ENCODE results near the gene CAPN12.
"Not testable (repeated sequence)": the region's sequence is repeated elsewhere in the genome, so short reads cannot be mapped to it uniquely, and the experiment has no call there.

The CAPN12 gene, protein sequence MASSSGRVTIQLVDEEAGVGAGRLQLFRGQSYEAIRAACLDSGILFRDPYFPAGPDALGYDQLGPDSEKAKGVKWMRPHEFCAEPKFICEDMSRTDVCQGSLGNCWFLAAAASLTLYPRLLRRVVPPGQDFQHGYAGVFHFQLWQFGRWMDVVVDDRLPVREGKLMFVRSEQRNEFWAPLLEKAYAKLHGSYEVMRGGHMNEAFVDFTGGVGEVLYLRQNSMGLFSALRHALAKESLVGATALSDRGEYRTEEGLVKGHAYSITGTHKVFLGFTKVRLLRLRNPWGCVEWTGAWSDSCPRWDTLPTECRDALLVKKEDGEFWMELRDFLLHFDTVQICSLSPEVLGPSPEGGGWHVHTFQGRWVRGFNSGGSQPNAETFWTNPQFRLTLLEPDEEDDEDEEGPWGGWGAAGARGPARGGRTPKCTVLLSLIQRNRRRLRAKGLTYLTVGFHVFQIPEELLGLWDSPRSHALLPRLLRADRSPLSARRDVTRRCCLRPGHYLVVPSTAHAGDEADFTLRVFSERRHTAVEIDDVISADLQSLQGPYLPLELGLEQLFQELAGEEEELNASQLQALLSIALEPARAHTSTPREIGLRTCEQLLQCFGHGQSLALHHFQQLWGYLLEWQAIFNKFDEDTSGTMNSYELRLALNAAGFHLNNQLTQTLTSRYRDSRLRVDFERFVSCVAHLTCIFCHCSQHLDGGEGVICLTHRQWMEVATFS

DNA sequence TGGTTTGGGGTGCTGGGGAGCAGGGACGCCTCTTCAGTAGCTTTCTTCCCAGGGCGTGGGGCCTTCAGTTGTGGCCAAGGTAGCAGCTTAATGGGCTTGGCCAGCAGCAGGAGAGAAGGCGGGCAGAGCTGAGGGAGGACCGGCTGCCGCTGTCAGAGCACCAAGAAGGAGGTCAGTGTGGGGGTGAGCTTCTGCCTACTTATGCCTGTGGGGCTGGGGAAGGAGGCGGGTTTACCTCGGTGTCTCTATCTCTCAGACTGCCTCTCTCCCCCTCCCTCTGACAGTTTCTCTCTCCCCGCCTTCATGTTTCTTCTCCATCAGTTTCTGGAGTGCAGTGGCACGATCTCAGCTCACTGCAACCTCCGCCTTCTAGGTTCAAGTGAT is at the start of gene CAPN12:
Gene CAPN12 (minus strand): TSS at position 177 of the 384 bp plus-strand sequence. CDS start 309 bp downstream, outside the sequence.
- in situ Hi-C loops (cut with MboI; ENCODE audit: low sequenced_read_pairs): no loop called here

DNA sequence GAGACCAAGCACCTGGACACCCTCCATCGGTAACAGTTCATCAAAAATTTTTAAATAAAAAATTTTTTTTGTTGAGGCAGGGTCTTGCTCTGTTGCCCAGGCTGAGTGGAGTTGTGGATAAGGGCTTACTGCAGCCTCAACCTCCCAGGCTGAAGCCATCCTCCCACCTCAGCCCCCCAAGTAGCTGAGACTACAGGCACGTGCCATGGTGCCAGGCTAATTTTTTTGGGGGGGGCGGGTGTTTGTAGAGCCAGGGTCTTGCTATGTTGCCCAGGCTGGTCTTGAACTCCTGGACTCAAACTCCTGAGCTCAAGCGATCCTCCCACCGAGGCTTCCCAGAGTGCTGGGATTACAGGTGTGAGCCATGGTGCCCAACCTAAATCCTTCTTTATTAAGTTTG is 49.4 kb upstream of the CAPN12 start:
- in situ Hi-C loops (cut with MboI; ENCODE audit: low sequenced_read_pairs): no loop called here

DNA sequence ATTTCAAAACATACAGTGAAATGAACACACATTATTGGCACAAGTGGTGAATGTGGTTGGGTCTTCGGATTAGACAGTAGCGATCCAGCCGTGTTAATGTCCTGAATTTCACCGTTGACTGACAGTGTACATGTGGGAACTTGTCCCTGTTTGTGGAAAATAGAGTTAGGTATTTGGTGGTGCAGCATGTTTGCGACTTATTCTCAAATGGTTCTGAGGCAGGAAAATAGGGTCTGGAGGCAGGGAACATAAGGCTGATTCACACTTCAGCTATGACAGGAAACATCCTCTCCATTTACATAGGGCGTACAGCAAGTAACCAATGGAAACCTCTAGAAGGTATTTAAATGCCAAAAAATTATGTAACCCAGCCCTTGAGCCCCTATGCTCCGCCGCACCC is 48.9 kb upstream of the CAPN12 start:
- in situ Hi-C loops (cut with MboI; ENCODE audit: low sequenced_read_pairs): no loop called here

DNA sequence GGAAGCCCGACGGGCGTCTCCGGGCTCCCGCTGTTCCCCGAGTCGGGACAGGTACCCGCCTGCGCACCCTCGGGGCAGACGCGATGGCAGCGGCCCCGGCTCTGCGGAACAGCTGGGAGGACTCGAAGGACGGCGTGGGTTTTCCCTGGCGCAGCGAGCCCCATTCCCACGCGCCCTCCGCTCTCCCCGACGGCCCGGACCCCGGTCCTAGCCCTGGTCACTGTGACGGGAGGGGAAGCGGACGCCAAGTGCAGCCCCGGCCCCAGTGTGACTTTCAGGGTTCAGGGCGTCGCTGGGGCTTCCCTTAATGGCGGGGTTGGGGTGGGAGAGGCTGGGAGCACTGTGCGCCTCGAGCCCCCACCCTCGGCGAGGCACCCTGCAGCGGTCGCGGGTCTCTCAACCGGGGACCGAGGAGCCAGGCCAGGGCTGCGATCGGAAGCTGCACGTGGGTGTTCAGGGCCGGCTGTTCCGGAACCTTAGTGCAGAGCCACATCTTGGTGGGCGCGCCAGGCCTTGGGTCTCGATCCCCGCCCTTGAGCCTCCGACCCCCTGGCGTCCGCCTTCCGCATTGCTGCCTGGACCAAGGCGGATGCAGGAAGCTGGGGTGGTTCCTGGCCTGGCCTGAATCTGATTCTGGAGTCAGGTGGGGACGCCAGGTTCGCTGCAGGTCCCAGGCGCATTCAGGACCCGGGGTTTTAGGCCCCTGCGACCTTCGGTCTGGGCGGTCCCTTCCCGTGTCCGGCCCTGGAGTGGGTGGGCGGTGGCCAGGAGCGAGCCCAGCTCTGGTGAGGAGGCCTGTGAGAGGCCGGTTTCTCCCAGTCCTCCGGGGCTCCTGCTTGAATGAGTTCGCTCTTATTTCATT is 48.2 kb upstream of the CAPN12 start:
- in situ Hi-C loops (cut with MboI; ENCODE audit: low sequenced_read_pairs): no loop called here

DNA sequence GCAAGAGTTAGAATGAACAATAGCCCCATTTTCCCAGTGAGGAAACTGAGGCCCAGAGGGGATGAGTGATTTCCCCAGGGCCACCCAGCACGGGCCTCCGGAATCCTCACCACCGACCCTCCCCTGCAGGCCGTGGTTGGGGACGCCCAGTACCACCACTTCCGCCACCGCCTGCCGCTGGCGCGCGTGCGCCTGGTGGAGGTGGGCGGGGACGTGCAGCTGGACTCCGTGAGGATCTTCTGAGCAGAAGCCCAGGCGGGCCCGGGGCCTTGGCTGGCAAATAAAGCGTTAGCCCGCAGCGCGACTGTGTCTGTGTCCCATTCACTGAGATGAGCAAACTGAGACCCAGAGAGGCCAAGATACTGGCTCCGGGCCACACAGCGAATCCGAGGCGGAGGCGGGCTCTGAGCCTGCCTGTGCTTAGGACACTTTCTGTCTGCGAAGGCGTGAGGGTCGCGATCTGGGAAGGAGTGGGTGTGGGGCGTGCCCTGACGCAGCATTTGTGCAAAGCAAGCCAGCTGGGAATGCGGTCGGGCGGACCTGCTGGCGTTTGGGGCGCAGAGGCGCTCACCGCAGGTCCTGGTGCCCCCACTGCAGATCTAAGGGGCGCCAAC is 47.3 kb upstream of the CAPN12 start:
- in situ Hi-C loops (cut with MboI; ENCODE audit: low sequenced_read_pairs): not testable (repeated sequence)

DNA sequence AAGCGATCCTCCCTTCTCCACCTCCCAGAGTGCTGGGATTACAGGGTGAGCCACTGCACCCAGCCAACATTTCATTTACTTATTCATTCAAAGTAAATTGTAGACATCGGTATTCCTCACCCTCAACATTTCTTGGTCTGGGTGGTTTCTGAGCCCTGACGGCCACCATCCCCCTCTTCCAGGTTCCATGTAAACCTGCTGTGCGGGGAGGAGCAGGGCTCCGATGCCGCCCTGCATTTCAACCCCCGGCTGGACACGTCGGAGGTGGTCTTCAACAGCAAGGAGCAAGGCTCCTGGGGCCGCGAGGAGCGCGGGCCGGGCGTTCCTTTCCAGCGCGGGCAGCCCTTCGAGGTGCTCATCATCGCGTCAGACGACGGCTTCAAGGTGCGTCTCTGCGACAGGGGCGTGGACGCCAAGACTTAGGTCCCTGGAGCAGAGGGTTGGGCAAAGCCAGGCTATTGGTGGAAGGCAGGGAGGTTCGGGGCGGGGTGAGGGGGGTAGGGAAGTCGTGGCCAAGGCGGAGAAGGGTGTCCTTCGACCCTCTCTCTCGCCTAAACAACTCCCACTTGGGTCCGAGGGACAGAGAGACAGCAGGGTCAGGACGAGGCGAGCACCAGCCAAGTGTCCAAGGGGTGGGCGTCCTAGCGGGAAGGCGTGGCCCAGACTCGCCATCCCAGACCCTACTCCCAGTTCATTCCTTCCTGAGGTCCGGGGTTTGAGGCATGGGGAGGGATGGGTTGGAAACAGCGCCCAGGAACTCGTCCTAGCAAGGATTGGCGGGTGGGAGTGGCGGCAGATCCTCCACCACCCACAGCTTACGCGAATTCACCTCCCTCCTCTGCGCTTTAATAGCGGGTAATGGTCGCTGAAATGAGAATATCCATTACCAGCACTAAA is 46.5 kb upstream of the CAPN12 start:
- in situ Hi-C loops (cut with MboI; ENCODE audit: low sequenced_read_pairs): not testable (repeated sequence)

DNA sequence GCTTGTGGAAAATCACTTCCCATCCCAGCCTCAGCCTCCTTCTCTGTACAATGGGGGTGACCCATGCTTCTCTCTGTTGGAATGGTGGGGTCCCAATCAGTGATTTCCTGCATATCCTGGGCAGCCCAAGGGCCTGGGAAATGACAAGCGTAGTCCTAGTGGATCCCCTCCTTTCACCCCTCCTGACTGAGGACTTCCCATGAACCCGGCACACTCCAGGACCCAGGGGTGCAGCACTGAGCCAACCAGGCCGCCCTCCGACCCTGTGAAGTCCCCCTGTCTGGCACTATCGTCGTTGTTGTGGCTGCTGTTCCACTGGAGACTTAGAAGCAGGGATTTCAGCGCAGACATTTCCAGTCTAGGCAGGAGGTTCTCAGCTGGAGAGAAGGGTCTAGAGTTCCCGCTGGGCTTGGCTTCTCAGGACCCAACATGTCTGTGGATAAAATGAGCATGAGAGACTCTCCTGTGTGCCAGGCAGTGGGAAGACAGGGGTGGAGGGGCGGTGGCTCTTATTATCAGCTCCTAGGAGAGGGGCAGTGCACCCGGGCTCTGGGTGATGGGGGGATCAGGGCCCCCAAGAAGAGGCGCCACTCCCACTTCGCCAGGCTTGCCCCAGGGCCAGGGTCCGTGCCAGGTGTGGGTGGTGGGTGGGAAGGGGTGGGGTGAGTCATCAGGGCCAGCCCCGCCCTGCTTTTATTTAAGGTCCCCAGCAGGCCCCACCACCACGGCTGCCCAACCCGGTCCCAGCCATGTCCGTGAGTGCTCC is 44.4 kb upstream of the CAPN12 start, which contains the start of gene LGALS7B:
Gene LGALS7B (plus strand): TSS at position 723 of the 766 bp plus-strand sequence. CDS start 27 bp downstream, at position 750.
- in situ Hi-C loops (cut with MboI; ENCODE audit: low sequenced_read_pairs): no loop called here

DNA sequence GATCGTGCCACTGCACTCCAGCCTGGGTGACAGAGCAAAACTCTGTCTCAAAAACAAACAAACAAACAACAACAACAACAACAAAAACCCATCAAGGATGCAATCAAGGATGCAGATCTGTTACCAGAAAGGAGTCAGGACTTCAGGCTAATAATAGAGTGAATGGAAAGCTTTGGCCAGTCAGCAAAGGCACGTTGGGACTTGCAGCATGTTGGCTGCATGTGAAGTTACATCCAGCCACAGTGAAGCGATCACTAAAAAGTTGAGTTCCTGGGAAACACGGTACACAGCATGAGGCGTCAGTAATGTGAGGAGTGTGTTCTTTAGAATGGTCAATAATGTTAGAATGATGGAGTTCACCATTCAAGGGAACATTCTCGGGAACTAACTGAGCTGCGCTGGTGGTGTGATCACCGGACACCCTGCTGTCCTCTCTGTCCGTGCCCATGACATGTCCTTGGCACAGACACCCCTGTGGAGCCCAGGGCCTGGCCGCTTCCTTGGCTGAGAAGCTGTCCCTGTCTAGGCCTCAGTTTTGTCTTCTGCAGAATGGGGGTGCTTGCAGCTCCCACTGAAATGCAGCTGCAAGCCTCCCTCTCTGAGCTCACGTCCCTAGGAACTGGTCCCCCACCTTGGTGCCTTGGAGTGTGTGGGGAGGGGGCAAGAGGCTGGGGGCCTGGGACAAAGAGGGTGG is 42.4 kb upstream of the CAPN12 start:
- in situ Hi-C loops (cut with MboI; ENCODE audit: low sequenced_read_pairs): no loop called here

DNA sequence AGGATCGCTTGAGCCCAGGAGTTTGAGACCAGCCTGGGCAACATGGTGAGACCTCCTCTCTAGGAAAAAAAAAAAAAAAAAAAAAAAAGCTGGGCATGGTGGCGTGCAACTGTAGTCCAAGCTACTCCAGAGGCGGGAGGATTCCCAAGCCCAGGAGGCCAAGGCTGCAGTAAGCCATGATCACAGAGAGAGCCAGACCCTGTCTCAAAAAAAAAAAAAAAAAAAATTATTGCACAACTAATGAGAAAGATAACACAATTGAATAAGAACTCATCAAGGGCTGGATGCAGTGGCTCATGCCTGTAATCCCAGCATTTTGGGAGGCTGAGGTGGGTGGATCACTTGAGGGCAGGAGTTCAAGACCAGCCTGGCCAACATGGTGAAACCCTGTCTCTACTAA is 41.8 kb upstream of the CAPN12 start:
- in situ Hi-C loops (cut with MboI; ENCODE audit: low sequenced_read_pairs): not testable (repeated sequence)

DNA sequence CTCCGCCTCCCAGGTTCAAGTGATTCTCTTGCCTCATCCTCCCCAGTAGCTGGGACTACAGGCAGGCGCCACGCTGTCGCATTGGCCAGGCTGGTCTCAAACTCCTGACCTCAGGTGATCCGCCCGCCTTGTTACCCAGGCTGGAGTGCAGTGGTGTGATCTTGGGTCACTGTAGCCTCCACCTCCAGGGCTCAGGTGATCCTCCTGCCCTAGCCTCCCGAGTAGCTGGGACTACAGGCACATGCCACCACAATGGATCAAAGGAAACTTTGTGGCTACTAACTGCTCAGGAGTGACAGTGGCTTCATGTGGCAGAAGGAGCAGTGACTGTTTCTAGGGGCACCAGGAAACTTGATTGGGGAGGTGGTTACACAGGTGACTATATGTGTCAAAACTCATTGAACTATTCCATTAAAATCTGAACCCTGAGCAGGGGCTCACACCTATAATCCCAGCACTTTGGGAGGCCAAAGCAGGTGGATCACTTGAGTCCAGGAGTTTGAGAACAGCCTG is 41.0 kb upstream of the CAPN12 start:
- in situ Hi-C loops (cut with MboI; ENCODE audit: low sequenced_read_pairs): no loop called here

DNA sequence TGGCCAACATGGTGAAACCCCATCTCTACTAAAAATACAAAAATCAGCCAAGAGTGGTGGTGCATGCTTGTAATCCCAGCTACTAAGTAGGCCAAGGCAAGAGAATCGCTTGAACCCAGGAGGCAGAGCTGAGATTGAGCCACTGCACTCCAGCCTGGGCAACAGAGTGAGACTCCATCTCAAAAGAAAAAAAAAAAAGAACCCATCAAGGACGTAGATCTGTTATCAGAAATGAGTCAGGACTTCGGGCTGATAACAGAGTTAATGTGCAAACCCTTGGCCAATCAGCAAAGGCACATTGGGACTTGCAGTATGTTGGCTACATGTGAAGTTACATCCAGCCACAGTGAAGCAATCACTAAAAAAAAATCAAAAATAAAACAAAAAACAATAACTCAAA is 40.0 kb upstream of the CAPN12 start:
- in situ Hi-C loops (cut with MboI; ENCODE audit: low sequenced_read_pairs): no loop called here

DNA sequence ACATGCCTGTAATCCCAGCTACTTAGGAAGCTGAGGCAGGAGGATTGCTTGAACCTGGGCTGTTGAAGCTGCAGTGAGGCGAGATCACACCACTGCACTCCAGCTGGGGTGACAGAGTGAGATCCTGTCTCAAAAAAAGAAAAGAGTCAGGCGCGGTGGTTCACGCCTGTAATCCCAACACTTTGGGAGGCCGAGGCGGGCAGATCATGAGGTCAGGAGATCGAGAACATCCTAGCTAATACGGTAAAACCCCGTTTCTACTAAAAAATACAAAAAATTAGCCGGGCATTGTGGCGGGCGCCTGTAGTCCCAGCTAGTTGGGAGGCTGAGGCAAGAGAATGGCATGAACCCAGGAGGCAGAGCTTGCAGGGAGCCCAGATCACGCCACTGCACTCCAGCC is 37.9 kb upstream of the CAPN12 start:
- in situ Hi-C loops (cut with MboI; ENCODE audit: low sequenced_read_pairs): not testable (repeated sequence)

DNA sequence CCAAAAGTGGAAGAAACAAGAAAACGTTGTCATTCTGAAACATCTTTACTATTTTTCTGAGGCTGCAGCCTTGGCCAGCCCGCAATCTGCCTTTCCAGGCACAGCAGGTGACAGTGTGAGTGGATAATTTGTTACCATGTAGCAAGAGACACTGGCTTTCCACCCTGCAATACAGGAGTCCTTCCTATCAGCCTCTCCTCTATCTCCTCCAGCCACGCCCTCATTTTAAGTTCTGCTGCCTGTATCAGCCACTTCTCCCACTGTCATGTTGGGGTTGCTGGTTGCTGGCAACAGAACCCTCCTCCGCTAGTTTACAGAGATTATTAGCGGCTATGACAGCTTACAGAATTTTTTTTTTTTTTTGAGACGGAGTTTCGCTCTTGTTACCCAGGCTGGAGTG is 36.8 kb upstream of the CAPN12 start:
- in situ Hi-C loops (cut with MboI; ENCODE audit: low sequenced_read_pairs): no loop called here

DNA sequence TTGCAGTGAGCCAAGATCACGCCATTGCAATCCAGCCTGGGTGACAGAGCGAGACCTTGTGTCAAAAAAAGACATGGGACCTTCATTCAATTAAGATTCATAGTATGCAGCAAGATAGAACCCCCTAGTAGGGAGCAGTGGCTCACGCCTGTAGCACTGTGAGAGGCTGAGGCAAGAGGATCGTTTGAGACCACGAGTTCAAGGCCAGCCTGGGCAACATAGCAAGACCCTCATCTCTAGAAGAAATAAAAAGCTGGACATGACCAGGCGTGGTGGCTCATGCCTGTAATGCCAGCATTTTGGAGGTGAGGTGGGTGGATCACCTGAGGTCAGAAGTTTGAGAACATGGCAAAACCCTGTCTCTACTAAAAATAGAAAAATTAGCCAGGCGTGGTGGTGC is 36.2 kb upstream of the CAPN12 start:
- in situ Hi-C loops (cut with MboI; ENCODE audit: low sequenced_read_pairs): no loop called here

DNA sequence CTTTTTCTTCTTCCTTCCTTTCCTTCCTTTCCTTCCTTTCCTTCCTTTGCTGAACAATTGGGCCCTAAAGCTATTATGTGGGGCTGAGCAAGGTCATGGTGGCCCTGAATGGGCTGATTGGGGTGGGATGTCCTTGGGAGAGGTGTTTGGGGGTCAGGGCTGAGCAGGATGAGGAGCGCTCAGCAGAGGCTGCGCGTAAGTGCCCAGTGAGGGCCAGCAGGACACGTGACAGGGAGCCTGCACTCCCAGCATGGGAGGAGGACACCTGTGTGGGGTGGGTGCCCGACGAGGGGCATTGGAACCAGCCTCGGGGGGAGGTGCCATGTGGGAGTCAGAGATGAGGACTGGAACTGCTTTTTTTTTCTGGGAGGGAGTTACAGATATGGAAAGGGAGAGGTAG is 34.5 kb upstream of the CAPN12 start:
- in situ Hi-C loops (cut with MboI; ENCODE audit: low sequenced_read_pairs): no loop called here

DNA sequence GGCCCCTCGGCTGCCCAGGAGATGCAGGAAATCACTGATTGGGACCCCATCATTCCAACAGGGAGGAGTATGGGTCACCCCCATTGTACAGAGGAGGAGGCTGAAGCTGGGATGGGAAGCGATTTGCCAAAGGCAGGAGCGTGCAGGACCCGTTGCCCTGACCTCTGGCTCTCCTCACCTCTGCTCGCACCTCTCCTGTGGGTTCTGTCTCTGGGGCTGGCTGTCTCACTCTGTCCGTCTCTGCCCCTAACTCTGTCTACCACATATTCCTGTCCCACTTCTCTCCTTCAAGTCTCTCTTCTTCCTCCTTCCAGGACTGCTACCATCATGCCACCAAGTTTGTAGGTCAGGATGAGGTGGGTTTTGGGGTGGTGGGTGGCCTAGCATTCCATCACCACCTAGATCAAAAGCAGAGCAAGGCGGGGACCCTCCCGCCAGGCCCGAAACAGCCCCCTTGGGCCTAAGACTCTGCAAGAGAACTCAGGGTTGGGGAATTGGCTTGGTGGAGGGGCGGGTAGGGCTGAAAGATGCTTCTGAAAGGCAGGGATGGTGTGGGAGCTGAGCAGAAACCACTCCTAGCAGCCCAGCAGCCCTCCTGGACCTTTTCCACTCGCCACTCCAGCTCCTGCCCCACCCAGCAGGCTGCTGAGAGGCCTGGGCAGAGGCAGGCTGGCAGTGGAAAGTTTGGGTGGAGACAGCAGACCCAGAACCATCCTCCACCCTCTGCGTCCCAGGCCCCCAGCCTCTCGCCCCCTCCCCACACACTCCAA is 30.1 kb upstream of the CAPN12 start:
- in situ Hi-C loops (cut with MboI; ENCODE audit: low sequenced_read_pairs): no loop called here

DNA sequence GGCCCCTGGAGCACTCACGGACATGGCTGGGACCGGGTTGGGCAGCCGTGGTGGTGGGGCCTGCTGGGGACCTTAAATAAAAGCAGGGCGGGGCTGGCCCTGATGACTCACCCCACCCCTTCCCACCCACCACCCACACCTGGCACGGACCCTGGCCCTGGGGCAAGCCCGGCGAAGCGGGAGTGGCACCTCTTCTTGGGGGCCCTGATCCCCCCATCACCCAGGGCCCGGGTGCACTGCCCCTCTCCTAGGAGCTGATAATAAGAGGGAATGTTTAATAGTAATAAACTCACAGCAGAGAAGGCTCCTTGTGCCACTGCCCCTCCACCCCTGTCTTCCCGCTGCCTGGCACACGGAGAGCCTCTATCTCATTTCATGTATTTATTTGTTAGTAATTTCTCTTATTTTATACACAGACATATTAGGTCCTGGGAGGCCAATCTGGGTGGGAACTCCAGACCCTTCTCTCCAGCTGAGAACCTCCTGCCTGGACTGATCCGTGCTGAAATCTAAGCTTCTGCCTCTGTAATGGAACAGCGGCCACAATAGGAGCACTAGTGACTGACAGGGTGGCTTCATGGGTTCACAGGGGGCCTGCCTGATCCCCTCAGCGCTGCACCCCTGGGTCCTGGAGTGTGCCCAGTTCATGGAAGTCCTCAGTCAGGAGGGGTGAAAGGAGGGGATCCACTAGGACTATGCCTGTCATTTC is 29.3 kb upstream of the CAPN12 start, which contains the start of gene LGALS7:
Gene LGALS7 (minus strand): TSS at position 49 of the 709 bp plus-strand sequence. CDS start 25 bp downstream, at position 24.
- in situ Hi-C loops (cut with MboI; ENCODE audit: low sequenced_read_pairs): no loop called here
